ENCODE data around the gene RNMT. TPM values are rescaled to one million over a fixed set of nuclear protein-coding genes. Genes with fewer than 3 reads are reported as not detected.

The RNMT gene
- total and polyA plus RNA-seq, 7 experiments from 2014 or later, result 35.1 to 101 (median 53.7) TPM

- H3K9me3 ChIP-seq (ENCODE audit: control insufficient read depth in 2 of 3, low read length in 3 of 3), result no peaks in the 10 kb centered on the region
- H3K27ac ChIP-seq (ENCODE audit: low read depth, low read length), result no peak overlapping the region
- no peak for ATAC-seq
- no peaks in the 10 kb centered on the region for H3K9me3 Mint-ChIP-seq
- H3K4me3 Mint-ChIP-seq, result no peak overlapping the region
- no peaks in the 10 kb centered on the region for H3K4me1 ChIP-seq (ENCODE audit: control insufficient read depth in 2 of 2, insufficient read depth in 2 of 2, low read length in 2 of 2)
- intact Hi-C loops (cut with micrococcal nuclease), result loop anchor here in 1 of 2 donors (2.0 to 5.0 kb wide), 2 partner anchors 255 to 275 kb away; no protein-coding TSS in a partner anchor
- H3K27me3 Mint-ChIP-seq, result peaks cover 0 to 18% (median 4%) of the 10 kb centered on the region in 5 donors
- H3K27me3 ChIP-seq (ENCODE audit: control insufficient read depth in 2 of 2, insufficient read depth in 2 of 2, low read length in 2 of 2), result no peaks in the 10 kb centered on the region
- no peak overlapping the region for H3K27ac Mint-ChIP-seq
- no peaks in the 10 kb centered on the region for H3K36me3 ChIP-seq (ENCODE audit: control insufficient read depth in 2 of 3, insufficient read depth in 3 of 3, low read length in 3 of 3)
- H3K4me3 ChIP-seq (ENCODE audit: low read length), result no peak overlapping the region
- no peaks in the 10 kb centered on the region for H3K36me3 Mint-ChIP-seq
- peaks cover 0 to 4% (median 0%) of the 10 kb centered on the region in 7 donors for H3K4me1 Mint-ChIP-seq
- DNase-seq, result no peak
- ChIA-PET POLR2A (no interaction called here), CTCF (interaction anchor here (0.6 to 2.5 kb wide), 6 partner anchors 8 to 596 kb away, joined by 3 to 8 read pairs (median 4); no protein-coding TSS in a partner anchor)
Measured at GRCh38 chr18:13811993-13812392, 85.5 kb downstream of the RNMT start.

- POLR2A ChIA-PET, result no interaction called here
- CTCF ChIA-PET, result interaction anchor here (0.6 to 2.5 kb wide), 8 partner anchors 8 to 597 kb away, joined by 3 to 8 read pairs (median 4); partner anchors contain the start of gene MC5R
- Mint-ChIP-seq H3K36me3 (no peaks in the 10 kb centered on the region), H3K9me3 (no peaks in the 10 kb centered on the region), H3K4me1 (peaks cover 0 to 4% (median 0%) of the 10 kb centered on the region in 7 donors), H3K27ac (peak overlapping the region in 1 of 9 donors; percentile 80), H3K4me3 (no peak overlapping the region), H3K27me3 (peaks cover 0 to 13% (median 4%) of the 10 kb centered on the region in 5 donors)
- Histone ChIP-seq H3K36me3 (ENCODE audit: control insufficient read depth in 2 of 3, insufficient read depth in 3 of 3, low read length in 3 of 3) (no peaks in the 10 kb centered on the region), H3K27ac (ENCODE audit: low read depth, low read length) (no peak overlapping the region), H3K27me3 (ENCODE audit: control insufficient read depth in 2 of 2, insufficient read depth in 2 of 2, low read length in 2 of 2) (no peaks in the 10 kb centered on the region), H3K4me3 (ENCODE audit: low read length) (no peak overlapping the region), H3K4me1 (ENCODE audit: control insufficient read depth in 2 of 2, insufficient read depth in 2 of 2, low read length in 2 of 2) (no peaks in the 10 kb centered on the region), H3K9me3 (ENCODE audit: control insufficient read depth in 2 of 3, low read length in 3 of 3) (no peaks in the 10 kb centered on the region)
- intact Hi-C loops (cut with micrococcal nuclease), result loop anchor here (1.0 to 5.0 kb wide), 3 partner anchors 256 to 597 kb away; no protein-coding TSS in a partner anchor
- peak in 8 of 9 donors; percentile 14 to 51 (median 30) for DNase-seq
- ATAC-seq, result peak; percentile 82
Measured at GRCh38 chr18:13813271-13813849, 86.9 kb downstream of the RNMT start.

Other genes starting within 250 kb of the RNMT start
- gene FAM210A, start 115 bp upstream of the RNMT start, total RNA-seq, result 10 to 100 TPM in 1 of 5 experiments, 1 to 10 TPM in 4; 5.9 to 31.5 (median 8.1) TPM
- gene FAM210A, start 115 bp upstream of the RNMT start, polyA plus RNA-seq, result 10 to 100 TPM in 1 of 2 donors, 1 to 10 TPM in 1; 8.6 to 17.9 TPM
- not detected for gene MC5R, start 97.5 kb downstream of the RNMT start, total RNA-seq
- gene MC5R, start 97.5 kb downstream of the RNMT start, polyA plus RNA-seq, result not detected
- not detected for gene MC2R, start 188.9 kb downstream of the RNMT start, total RNA-seq
- gene MC2R, start 188.9 kb downstream of the RNMT start, polyA plus RNA-seq, result not detected

Measured in naive thymus-derived CD4-positive, alpha-beta T cell (primary cell).